DMS 273 treated with DMSO at 0.1 percent for 48 hours (cell line): ENCODE results near the gene PRPS1L1.

Source experiments
- DNase-seq: peaks from one replicate; lab custom pipeline; 2025; lab: John Stamatoyannopoulos, UW

PRPS1L1 gene

DNA sequence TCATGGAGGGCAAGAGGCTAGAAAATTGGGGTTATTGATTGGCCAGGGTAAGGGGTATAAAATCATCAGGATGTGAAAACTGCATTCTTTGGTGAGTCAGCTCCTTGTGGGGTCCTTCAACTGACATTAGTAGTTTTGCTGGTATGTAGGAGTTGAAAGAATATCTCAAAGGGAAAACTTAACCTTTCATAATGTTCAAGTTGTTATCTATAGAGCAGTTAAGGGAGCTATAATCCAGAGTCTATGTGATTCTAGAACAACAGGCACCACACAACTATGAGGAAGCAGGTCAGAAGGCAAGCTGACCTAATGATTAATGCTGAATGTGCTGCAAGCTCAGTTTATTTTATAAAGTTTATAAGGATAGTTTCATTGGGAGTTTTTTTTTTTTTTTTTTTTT is 13.7 kb downstream of the PRPS1L1 start:
- DNase-seq = no peak

DNA sequence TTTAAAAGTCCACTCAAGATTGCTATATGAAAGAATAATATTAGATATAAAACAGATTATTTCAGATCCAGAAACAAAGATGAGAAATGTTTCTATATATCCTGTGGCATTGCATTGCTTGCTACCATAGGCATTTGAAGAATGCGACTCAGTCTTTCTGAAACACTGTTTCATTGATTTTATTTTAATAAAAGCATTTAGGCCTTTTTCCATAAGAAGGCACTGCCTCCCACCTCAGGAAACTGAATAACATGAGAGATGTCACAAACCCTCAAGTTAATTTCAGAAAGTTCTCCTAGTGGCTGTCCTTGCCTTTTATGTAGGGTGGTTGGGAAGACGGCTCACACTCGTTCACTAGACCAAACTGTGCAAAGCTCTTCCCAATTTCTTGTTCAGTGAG is 23.3 kb downstream of the PRPS1L1 start:
- no peak for DNase-seq

DNA sequence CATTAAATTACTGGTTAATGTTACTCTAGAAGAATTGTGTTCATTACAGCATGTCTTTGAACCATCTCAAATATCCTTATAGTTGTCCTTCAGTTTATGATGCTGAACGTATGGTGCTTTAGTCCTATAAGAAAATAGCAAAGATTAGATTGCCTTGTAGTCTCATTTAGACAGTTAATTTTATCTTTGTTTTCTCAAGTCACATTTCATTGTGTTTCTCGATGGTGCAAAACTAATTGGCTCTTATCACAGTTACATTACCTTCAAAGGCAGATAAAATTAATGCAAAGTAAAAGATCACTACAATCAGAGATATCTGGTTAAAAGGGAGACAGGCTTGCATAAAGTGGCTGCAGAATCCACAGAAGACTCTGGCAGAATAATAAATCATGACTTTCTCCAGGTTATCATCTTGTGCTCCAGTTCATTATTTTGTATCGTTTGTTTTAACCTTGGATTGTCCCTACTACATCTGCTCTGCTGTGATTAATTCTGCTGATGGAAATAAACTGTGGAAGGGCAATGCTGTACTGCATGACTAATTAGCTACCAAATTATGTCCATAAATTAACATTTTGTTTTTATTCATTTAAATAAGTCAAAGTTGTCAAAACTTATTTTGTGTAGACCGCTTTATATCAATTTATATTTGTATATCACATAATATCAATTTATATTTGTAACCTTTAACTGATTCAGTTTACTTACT is 24.2 kb downstream of the PRPS1L1 start:
- no peak for DNase-seq

DNA sequence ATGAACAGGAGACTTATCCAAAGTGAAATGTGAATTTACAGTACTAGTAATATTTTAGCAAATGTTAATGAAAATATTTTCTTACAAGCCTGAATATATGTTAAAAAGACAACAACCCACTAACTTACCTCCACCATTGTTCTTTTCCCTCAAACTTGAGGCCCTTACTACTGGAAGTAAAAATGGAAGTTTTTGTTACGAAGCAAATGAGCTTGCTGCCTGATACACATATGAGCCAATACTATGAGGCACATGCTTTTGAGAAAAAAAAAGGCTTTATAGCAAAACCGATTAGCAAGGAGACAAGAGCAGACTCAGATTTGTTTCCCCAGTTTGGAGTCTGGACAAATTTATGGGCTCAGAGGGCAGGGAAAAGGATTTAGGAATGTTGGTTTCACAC is 29.0 kb downstream of the PRPS1L1 start:
- DNase-seq = no peak

DNA sequence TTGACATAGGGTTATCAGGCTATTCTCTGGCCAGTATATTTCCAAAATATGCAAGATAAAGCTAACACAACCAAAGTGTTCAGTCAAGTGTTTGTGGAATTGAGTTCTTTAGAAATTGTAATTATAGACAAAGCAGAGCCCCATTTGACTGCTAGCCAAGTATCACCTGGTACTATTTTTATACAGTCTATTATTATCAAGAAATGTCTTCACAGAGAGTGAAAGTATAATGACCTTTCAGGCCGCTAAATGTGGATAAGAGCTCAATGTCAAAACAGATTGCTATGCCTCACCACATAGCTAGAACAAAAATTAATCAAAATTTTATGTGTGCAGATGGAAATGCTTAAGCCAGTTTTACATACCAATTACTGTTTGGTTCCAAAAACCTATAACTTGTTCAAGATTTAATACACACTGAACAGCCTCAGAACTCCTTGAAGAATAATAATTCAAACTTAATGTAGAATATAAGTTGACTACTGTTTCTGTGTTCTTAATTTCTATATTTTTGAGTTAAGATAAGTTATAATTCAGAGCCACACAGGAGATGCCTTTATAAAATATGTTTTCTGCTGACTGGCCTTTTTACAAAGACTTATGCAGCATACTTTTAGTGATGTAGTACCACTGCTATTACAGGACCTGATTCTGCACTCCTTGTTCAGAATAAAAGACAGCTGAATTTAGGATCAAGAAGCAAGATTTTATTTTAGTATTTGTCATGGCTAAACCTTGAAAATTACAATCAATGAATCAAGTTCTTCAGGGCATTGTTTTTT is 31.0 kb downstream of the PRPS1L1 start:
- DNase-seq = no peak

DNA sequence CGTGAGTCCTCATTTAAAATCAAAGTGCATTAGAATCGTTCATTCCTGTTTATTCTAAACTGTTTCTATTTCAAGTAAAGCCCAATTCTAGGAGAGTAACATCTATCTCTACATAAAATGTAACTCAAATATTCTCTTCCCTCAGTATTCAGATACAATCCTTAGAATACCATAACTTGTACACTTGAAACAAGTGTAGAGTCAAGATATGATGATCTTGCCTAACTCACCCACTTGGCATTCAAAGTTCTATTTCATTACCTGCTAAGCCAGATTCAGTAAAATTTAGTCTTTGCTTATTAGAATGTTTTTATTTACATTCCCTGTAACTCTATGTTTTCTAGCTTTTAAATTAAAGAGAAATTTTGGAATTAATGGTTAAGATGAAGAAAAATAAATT is 31.6 kb downstream of the PRPS1L1 start:
- no peak for DNase-seq

DNA sequence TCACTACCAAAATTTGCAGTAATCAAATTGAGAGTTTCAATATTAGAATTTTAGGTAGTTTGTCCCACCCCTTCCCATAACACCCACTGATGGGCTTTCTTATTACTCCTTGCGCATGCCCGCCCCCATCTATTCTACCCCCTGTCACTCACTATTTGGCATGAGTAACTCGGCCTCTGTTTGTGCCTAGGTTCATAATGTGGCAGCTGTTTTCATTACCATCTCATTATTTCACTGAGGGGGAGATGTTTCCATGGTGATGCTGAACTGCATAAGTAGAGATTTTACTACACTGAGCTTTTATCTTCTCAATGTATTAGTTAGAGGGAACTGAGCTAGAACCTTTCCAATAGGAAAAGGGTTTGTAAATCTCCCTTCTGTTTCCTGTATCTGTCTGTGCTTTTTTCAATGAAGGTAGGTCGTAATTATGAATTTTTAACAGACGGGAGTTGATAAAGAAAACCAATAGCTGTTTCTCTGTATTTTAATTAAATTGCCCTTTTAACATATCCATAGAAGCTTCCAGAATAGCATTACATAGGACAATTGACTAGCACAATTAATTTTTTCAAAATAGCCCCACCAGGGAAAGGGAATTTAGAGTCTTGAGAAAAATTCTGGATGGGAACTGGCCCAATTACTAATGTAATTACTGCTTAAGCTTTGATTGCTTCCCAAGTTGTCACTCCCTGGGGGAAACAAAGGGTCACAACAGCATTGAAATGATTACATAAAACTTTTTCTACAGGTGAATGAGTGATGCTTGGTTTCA is 33.4 kb downstream of the PRPS1L1 start:
- DNase-seq = no peak

DNA sequence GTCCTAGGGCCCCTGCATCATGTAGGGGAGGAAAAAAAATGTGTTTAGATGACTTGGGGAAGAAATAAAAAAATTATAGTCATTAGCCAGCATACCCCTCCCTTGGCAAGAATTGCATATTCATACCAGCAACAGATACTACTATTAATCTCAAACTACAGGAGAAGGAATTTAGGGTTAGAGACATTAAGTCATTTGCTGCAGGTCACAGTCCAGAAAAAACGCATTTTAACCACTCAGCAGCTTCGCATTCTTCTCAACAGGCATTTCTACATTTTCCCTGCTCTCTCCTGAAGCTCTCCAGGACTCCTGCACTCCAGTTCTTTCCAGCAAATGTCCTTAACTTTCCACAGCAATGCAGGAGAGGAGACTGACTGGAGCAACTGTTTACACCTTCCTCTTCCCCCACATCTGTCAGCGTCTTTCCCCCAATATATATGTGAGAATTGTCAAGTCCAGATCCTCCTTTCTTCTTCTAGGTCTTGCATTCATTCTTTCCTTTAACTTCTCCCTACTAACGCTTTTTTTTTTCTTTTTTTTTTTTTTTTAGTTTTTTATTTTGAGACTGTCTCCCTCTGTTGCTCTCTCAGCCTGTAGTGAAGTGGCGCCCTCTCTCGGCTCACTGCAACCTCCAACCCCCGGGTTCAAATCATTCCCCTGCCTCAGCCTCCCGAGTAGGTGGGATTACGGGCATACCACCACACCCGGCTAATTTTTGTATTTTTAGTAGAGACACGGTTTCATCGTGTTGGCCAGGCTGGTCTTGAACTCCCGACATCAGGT is 35.6 kb downstream of the PRPS1L1 start:
- DNase-seq = no peak

DNA sequence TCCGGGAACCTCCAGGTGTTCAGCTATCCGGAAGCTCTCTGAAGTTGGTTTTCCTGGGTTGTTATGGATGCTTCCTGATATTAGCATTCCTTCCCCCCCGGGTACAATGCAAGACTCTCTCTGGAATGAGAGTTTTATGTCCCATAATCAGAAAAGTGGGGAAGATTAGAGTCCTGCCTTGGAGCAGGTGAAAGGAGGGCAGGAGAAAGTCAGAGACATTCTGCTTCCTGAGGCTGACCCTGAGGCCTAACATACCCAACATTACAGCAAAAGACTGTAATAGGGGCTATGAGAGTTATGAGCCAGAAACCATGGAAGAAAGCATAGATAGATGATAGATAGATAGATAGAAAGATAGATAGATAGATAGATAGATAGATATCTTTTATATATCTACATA is 36.9 kb downstream of the PRPS1L1 start:
- DNase-seq = no peak

DNA sequence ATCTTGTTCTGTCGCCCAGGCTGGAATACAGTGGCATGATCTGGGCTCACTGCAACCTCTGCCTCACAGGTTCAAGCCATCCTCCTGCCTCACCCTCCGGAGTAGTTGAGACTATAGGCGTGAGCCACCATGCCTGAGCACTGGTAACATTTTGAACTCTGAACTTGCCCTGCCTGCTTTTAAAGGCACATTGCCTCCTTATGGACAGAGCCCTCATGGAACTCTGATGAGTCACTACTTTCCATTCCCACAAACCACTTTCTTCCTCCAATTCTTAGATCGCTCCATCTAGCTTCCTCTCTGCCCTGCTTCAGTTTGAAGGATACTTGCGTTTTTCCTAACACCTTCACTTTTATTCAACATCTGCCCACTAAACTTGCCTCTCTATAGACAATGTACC is 38.1 kb downstream of the PRPS1L1 start:
- DNase-seq = no peak

DNA sequence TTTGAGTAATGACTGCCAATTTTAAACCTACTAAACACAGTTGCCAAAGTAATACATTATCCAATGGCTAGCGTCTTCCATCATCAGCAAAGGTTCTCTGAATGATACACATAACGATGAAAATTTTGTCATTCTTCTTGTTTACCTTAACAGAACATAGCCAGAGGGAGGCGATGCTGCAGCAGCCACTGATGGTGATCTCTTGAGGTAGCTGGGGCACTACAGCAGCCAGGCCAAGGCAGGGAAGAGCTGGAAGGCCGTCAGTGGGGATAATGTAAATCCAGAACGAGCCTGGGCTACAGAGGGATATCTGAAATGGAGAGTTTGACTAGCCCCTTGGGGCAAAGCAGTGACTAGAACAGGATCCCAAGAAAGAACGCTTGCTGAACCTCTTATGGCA is 38.8 kb downstream of the PRPS1L1 start:
- no peak for DNase-seq

DNA sequence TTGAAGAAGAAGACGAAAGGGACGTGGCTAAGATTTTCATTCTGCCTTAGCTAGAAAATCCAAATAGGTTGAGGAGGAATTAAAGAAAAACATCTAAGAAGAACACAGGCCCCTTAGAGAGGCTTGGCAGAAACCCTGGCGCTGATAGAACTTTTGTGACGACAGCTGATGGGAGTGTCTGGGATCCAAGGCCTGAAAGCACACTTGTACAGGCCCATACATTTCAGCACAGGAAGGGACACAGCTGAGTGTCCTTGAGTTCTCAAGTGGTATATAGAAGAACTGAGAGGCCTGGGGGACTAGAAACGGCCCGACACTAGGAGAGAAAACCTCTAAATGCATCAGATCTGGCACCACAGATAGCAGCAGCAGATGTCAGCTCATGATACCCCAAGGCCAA is 39.5 kb downstream of the PRPS1L1 start:
- no peak for DNase-seq

DNA sequence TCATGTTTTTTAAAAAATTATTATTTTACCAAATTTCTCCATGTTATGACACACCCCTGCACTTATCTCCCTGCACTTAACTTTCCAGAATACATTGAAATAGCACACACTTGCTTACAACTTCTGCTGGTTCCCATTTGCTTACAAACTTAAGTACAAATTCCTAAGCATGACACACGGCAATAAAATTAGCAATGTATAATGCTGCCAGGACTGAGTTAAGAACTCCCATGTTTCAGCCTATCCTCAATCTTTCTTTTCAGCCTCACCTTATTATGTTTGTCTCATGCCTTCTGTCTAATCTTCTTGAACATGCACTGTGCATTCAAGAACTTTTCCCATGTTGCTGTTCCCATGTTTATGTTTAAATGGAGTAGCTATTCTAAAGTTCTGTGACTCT is 40.8 kb downstream of the PRPS1L1 start:
- no peak for DNase-seq

DNA sequence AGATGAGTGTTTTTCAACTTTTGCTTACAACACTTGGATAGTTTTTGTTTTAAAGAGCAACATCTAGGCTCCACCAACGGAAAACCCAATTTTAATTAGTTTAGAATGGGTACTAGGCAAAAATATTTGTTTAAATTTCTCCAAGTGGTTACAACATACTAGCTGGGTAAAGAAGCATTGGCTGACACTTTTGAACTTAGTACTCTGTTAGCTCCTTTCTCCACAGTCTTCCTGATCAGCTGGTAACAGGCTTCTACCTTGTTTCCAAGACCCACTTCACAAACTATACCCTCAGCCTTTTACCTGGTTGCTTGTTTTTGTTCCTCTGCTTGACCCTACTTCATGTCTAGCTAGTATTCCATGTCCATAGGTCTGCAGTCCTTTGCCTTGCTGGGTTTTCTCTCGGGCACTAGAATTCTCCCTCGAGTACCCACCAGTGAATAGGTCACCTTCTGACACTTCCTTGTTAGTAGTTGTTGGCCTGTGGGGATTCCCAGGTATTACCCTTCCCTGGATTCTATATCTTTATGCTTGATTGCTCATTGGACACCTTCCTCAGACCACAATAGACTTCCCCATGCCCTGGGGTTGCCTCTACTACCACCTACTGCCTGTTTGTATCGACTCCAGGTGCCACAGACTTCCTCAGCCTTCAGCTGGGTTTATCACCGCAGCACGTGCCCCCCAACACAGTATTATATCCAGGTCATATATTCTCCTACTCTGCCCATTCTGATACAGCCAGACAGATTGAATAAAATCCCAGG is 42.0 kb downstream of the PRPS1L1 start:
- no peak for DNase-seq

DNA sequence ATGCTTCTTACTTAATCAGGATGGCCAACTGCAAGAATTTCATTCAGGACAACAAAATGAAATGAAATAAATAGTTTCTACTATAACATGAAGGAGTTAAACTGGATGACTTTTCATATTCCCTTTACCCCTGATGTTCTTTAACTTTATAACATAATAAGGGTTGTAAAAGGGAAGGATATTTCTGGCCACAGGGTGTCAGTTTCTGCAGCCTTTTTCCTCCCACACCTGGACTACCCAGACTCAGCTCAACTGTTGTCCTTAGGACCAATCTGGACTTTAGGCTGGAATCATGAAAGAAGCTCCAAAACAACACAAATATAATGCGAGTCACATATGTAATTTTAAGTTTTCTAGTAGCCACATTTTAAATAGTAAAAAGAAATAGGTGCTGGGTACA is 43.4 kb downstream of the PRPS1L1 start:
- DNase-seq = no peak

DNA sequence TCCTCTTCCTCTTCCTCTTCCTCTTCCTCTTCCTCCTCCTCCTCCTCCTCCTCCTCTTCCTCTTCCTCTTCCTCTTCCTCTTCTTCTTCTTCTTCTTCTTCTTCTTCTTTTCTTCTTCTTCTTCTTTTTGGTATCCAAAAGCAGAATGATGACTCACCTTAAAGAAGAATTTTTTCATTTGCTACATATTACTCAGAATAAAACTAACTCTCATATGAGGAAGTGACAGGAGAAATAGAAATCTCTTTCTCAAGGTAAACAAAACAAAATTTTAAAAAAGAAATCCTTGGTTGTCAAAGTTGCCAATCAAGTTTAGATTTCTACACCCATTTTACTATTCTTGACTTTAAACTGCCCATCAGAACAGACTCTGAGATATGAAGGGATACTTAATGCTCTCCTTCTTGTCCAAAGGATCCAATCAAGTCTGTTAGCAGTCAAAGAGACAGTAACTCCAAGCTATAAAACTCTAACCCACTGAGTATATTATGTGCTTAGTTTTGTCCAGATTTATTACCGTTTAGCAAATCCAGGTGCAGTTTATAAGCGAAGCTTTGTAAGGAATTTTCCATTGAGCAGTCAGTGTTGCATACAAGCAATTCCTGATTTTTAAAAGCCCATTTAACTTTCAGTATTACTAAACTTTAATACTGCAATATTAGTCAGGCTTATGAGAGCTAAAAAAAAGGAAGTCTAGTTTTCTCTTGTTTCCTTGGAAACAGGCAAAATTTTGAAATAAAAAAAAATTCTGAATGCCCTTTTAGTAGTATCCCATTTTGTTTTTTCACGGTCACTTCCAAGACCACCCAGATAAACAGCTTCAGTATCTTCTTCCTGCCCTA is 44.2 kb downstream of the PRPS1L1 start:
- no peak for DNase-seq

DNA sequence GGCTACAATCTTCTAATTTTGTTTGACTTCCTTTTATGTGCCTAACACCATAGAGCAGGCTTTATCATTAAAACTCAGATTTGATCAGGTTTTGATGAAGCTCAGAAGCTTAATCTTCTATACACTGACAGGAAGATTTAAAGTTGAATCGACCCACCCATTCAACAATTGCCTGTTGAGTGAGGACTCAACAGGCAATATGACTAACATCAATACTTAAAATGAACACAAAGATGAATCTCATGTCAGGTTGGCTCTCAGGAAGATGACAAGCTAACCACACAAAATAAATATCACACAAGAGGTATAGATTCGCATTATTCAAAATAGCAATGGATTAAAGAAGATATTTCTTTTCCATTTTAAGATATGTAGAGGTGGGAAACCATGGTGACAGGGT is 50.7 kb downstream of the PRPS1L1 start:
- no peak for DNase-seq
